Gastroesophageal sphincter (tissue), 4 donors: ENCODE measurements around the gene SMARCD2. TPM values are rescaled to one million over a fixed set of nuclear protein-coding genes. Genes with fewer than 3 reads are reported as not detected.

Experiments
- ATAC-seq: fragments of 150-250 bp; one replicate; pipeline ENCODE4 v1.9.1; 2016; ENCODE audit warnings: mild to moderate bottlenecking, moderate library complexity
- H3K27ac ChIP-seq, 4 donors: fragments of 200-600 bp; sonication (generic) in 3 of 4; 1 replicate in 3 of 4; 2 replicates in 1 of 4; pipeline ENCODE4 v1.5.1; 2016 to 2019
- H3K27me3 ChIP-seq: fragments of 200-600 bp; sonication (generic); one replicate; pipeline ENCODE4 v1.5.1; 2019
- H3K36me3 ChIP-seq, 2 donors: fragments of 200-600 bp; sonication (generic); one replicate each; pipeline ENCODE4 v1.5.1; 2019; ENCODE audit warnings: control low read depth in 1 of 2
- H3K4me1 ChIP-seq, 3 donors: fragments of 200-600 bp; sonication (generic); 1 replicate in 2 of 3; 2 replicates in 1 of 3; pipeline ENCODE4 v1.5.1; 2016 to 2019; ENCODE audit warnings: control low read depth in 2 of 3
- H3K4me3 ChIP-seq, 2 donors: fragments of 200-600 bp; sonication (generic); one replicate each; pipeline ENCODE4 v1.5.1; 2019; ENCODE audit warnings: mild to moderate bottlenecking in 1 of 2, moderate library complexity in 1 of 2
- H3K9me3 ChIP-seq, 3 donors: fragments of 200-600 bp; sonication (generic); one replicate each; pipeline ENCODE4 v1.5.1; 2017 to 2019; ENCODE audit warnings: control low read depth in 2 of 3
- EP300 ChIP-seq: sonication (generic); formaldehyde crosslinking; IDR thresholded peaks from one replicate; pipeline ENCODE4 v1.6.1; 2017; ENCODE audit warnings: antibody characterized with exemption, mild to moderate bottlenecking
- POLR2A ChIP-seq, 2 donors: fragments of 450-650 bp; IDR thresholded peaks; one replicate each; pipeline ENCODE4 v1.6.1; 2017; ENCODE audit warnings: antibody characterized with exemption in 2 of 2, mild to moderate bottlenecking in 2 of 2, moderate library complexity in 1 of 2
- POLR2AphosphoS5 ChIP-seq: sonication (generic); formaldehyde crosslinking; IDR thresholded peaks from one replicate; pipeline ENCODE4 v1.6.1; 2017; ENCODE audit warnings: antibody characterized with exemption
- WGBS, 2 donors: methylation state at CpG; one replicate each; pipeline ENCODE4 v1.1.5; 2018; ENCODE audit warnings: low coverage in 1 of 2; 5-methylcytosine and 5-hydroxymethylcytosine counted together
- total RNA-seq, 4 donors: library from RNA; depleted of rRNA; stranded (reverse); fragments of >200 nt; gene quantifications; one replicate each; pipeline ENCODE4 v1.1.0, GENCODE V29; 2016
- TF ChIP-seq, protein P1 (sequence below), 4 experiments: fragments of 200-600 bp in 2 of 4; fragments of 450-650 bp in 2 of 4; sonication (generic) in 1 of 4; IDR thresholded peaks; one replicate each; pipeline ENCODE4 v1.5.1; 2017 to 2019; ENCODE audit warnings: antibody characterized with exemption in 4 of 4, mild to moderate bottlenecking in 2 of 4, moderate library complexity in 2 of 4

The SMARCD2 gene
- total RNA-seq, 4 donors from 2014 or later = 103 to 160 (median 141) TPM

DNA sequence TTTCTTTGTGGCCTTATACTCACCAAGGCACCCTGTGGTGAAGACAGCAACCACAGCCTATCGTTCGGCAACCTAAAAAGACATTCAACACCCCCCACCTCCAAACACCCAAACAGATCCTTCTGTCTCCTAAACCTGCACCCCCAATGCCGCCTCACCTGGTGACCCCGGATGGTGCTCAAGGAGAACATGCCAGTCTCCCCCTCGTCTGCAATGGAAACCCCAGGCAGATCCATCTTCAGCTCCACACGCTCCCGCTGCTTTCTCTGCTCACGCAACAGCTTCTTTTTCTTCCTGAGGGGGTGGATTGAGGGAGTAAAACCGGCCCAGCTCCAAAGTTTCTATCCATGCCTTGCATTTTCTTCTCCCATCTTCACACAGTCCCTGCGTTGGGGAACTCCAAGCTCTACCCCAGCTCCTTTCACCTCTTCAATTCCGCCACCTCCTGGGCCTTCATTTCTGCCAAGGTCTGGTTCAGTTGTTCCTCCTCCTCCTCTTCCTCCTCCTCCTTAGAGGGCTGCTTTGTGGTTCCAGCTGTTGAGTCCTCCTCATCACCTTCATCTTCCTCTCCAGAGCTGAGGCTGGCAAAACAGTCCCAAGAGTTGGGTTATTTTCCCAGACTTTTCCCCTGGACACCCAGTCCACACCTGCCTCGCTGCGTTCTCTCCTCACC is 18.7 kb downstream of the SMARCD2 start:
- WGBS, 2 donors = 89 to 100% methylated on average over 2 to 12 of the region's 13 CpGs
- H3K9me3 ChIP-seq = no peaks in the 10 kb centered on the region
- TF ChIP-seq, protein P1, sequence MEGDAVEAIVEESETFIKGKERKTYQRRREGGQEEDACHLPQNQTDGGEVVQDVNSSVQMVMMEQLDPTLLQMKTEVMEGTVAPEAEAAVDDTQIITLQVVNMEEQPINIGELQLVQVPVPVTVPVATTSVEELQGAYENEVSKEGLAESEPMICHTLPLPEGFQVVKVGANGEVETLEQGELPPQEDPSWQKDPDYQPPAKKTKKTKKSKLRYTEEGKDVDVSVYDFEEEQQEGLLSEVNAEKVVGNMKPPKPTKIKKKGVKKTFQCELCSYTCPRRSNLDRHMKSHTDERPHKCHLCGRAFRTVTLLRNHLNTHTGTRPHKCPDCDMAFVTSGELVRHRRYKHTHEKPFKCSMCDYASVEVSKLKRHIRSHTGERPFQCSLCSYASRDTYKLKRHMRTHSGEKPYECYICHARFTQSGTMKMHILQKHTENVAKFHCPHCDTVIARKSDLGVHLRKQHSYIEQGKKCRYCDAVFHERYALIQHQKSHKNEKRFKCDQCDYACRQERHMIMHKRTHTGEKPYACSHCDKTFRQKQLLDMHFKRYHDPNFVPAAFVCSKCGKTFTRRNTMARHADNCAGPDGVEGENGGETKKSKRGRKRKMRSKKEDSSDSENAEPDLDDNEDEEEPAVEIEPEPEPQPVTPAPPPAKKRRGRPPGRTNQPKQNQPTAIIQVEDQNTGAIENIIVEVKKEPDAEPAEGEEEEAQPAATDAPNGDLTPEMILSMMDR (IDR thresholded peaks at IDR 0.05) = no peak
- TF ChIP-seq POLR2A (IDR thresholded peaks at IDR 0.05) (no peak), POLR2AphosphoS5 (no peak), EP300 (no peak)
- ATAC-seq = no peak
- H3K36me3 ChIP-seq = peaks cover 0 to 70% of the 10 kb centered on the region in 2 donors
- peak overlapping the region in 2 of 4 donors; percentile 30 to 89 for H3K27ac ChIP-seq
- no peaks in the 10 kb centered on the region for H3K27me3 ChIP-seq
- peaks cover 0 to 32% (median 14%) of the 10 kb centered on the region in 3 donors for H3K4me1 ChIP-seq
- no peak overlapping the region for H3K4me3 ChIP-seq

- Histone ChIP-seq H3K9me3 (no peaks in the 10 kb centered on the region), H3K4me3 (no peak overlapping the region), H3K36me3 (peaks cover 0 to 82% of the 10 kb centered on the region in 2 donors), H3K27ac (no peak overlapping the region), H3K4me1 (peaks cover 0 to 22% (median 8%) of the 10 kb centered on the region in 3 donors), H3K27me3 (no peaks in the 10 kb centered on the region)
- ATAC-seq = no peak
- TF ChIP-seq POLR2AphosphoS5 (no peak), EP300 (no peak), POLR2A (IDR thresholded peaks at IDR 0.05) (no peak)
- TF ChIP-seq, protein P1 (IDR thresholded peaks at IDR 0.05) = no peak
Measured at GRCh38 chr17:63822537-63822936, 19.9 kb downstream of the SMARCD2 start.

DNA sequence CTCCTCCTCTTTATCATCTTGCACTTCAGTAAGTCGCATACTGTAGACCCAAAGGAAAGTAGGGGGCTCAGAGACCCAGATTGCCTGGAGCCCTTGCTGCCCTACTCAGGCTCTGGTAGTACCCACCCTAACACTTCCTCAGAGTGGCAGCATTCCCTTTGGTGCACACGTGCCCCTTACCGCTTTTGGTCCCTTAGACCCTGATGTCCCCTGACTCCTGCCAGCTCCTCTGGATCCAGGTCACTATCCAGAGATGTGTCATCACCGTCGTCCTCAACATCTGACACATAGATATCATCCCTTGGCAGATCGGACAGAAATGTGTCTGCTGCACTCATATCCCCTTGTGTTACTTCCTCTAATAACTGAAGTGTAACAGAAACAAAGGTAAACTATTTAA is 20.7 kb downstream of the SMARCD2 start:
- TF ChIP-seq, protein P1 (IDR thresholded peaks at IDR 0.05) = no peak
- no peak for TF ChIP-seq EP300
- no peak for TF ChIP-seq POLR2A (IDR thresholded peaks at IDR 0.05)
- TF ChIP-seq POLR2AphosphoS5 = no peak
- no peak for ATAC-seq
- Histone ChIP-seq H3K9me3 (no peaks in the 10 kb centered on the region), H3K27me3 (no peaks in the 10 kb centered on the region), H3K4me3 (no peak overlapping the region), H3K36me3 (peaks cover 0 to 90% of the 10 kb centered on the region in 2 donors), H3K4me1 (peaks cover 0 to 22% (median 8%) of the 10 kb centered on the region in 3 donors), H3K27ac (peak overlapping the region in 1 of 4 donors; percentile 16)
- WGBS, 2 donors = 70 to 77% methylated on average over 4 to 6 of the region's 6 CpGs

- TF ChIP-seq EP300 (no peak), POLR2A (IDR thresholded peaks at IDR 0.05) (no peak)
- TF ChIP-seq, protein P1 (IDR thresholded peaks at IDR 0.05) = no peak
- Histone ChIP-seq H3K4me3 (no peak overlapping the region), H3K27ac (peak overlapping the region in 1 of 4 donors; percentile 16), H3K4me1 (peaks cover 0 to 17% (median 5%) of the 10 kb centered on the region in 3 donors), H3K27me3 (no peaks in the 10 kb centered on the region), H3K9me3 (no peaks in the 10 kb centered on the region), H3K36me3 (peaks cover 1 to 97% of the 10 kb centered on the region in 2 donors)
- 88 to 89% methylated on average over 8 to 9 of the region's 10 CpGs for WGBS, 2 donors
- no peak for ATAC-seq
Measured at GRCh38 chr17:63820963-63821561, 21.4 kb downstream of the SMARCD2 start.
